Skeletal muscle satellite cell (primary cell): ENCODE data around the gene CXXC5.

Experiments used
- H3K27me3 ChIP-seq: 2 replicates; pipeline ENCODE4 v1.7.0; 2013; ENCODE audit warnings: low read length; ENCODE audit not compliant: control insufficient read depth, insufficient read depth
- H3K36me3 ChIP-seq: 2 replicates; pipeline ENCODE4 v1.7.0; 2013; ENCODE audit warnings: mild to moderate bottlenecking, control low read depth, low read length; ENCODE audit not compliant: insufficient read depth
- H3K4me1 ChIP-seq: 2 replicates; pipeline ENCODE4 v1.7.0; 2013; ENCODE audit warnings: low read length; ENCODE audit not compliant: control insufficient read depth, insufficient read depth
- H3K4me2 ChIP-seq: 2 replicates; pipeline ENCODE4 v1.7.0; 2013; ENCODE audit warnings: mild to moderate bottlenecking, low read length
- H3K4me3 ChIP-seq: 2 replicates; pipeline ENCODE4 v1.7.0; 2013; ENCODE audit warnings: low read length
- H3K9ac ChIP-seq: 2 replicates; pipeline ENCODE4 v1.7.0; 2013; ENCODE audit warnings: mild to moderate bottlenecking, low read depth, low read length, moderate library complexity
- H3K9me3 ChIP-seq: replicated peaks from 2 replicates; pipeline ENCODE4 v1.7.0; 2013; ENCODE audit warnings: mild to moderate bottlenecking, control low read depth, low read length

CXXC5 gene

DNA sequence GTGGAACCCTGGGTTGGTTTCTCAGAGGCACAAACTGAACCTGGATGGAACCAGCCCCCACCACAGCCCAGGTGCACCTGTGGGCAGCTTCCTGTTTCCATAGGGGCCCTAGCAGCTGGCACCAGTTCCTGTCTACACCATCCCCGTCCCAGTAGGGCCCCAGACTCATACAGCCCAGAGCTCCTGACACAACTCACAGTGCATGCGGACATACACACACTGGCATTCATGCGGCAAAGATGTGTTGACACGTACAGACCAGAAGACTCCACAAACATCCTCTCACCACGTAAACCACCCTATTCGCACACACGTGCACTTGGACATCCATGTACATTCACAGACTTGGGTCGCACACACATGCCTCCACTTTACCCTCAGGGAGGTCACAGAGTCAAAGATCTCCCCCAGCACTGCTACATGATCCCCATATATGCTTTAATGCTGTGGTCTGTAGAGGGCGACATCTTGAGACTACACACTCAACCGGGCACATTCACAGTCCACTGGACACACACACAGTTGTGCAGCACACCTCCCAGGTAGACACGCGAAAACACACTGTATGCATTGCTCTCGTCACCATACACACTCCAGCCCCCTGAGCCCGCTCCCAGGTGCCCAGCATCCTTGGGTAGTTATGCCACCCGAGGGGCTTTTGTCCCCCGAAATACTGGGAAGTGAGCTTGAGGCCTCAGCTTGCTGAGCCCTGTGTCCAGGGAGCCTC, 22.4 kb downstream of the CXXC5 start:
- Histone ChIP-seq H3K4me2 (peak overlapping the region; percentile 89), H3K4me1 (peaks cover 89% of the 10 kb centered on the region), H3K4me3 (peak overlapping the region; percentile 53)

DNA sequence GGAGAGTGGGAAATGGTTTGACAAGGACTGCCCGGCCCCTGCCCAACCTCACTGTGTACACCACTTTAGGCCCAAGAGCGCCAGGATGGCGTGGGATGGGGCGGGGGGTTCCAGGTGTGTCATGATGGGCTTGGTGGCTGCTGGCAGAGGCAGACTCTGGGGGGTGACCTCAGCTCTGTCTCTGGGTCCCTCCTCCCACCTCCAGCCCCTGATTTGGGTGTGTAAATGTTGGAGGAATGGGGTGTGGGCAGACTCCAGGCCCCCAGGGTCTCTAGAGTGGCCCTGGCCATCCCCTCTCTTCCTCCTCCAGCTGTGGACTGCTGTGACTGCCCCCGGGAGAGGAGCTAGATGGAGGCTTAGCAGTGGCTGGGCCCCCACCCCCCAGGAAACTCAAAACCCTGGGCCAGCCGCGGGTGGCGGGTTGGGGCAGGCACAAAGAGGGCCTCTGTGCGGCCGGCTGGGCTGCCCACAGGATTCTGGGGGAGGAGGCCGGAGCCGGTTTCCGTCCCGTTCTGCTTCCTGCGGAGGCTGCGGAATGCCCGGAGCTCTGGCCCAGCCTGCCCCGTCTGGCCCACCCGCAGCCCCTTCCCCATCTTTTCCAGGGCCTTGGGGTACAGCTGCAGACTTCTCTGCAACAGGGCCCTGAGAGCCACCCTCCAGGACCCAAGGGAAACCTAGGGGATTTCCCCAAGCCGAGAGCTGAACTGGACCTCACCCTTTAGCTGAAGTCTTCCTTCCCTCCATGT, 23.1 kb downstream of the CXXC5 start:
- Histone ChIP-seq H3K9ac (peak overlapping the region; percentile 67), H3K36me3 (peaks cover 24% of the 10 kb centered on the region), H3K4me3 (peak overlapping the region; percentile 53), H3K4me2 (peak overlapping the region; percentile 89), H3K4me1 (peaks cover 84% of the 10 kb centered on the region), H3K27me3 (no peaks in the 10 kb centered on the region), H3K9me3 (no peaks in the 10 kb centered on the region)

More for the DNA sequence above, 22.4 kb downstream of the CXXC5 start:
- no peaks in the 10 kb centered on the region for H3K9me3 ChIP-seq
- no peaks in the 10 kb centered on the region for H3K27me3 ChIP-seq
- peak overlapping the region; percentile 78 for H3K9ac ChIP-seq
- peaks cover 24% of the 10 kb centered on the region for H3K36me3 ChIP-seq

DNA sequence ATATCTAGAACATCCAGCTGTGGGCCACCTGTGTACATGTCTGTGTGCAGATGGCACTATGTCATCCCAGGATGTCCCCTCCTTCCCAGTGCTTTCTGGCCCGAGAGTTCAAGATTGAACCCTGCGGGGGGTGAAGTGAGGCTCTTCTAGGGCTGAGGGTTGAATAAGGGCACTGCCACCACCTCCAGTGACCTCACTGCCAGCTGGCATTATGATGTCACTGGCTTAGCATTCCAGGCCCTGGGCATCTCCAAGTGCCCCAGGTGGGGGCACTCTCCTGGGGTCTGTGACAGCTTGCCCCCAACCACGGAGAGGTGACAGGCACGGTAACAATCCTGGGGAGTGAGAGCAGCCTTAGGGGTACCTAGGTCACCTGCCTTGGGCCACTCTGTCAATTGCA, 27.1 kb downstream of the CXXC5 start:
- H3K4me1 ChIP-seq = peaks cover 83% of the 10 kb centered on the region
- H3K36me3 ChIP-seq = peaks cover 31% of the 10 kb centered on the region
- H3K9me3 ChIP-seq = no peaks in the 10 kb centered on the region
- H3K27me3 ChIP-seq = no peaks in the 10 kb centered on the region
- no peak overlapping the region for H3K9ac ChIP-seq
- H3K4me2 ChIP-seq = no peak overlapping the region
- H3K4me3 ChIP-seq = no peak overlapping the region

DNA sequence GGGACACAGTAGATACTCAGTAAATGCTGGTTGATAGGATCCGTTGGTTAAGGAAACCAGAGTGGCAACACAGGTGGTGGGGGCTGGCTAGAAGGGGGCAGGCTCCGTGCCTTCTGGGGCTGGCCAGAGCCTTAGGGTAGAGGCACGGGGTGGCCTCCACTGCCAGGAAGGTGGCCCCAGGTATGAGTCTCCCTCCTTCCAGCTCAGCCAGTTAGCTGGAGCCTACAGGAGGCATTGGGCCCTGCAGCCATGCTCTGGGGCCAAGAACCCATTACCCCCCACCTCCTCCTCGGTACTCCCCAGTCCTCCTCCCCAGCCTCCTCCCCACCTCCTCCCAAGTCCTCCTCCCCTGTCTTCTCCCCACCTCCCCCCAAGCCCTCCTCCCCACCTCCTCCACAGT, 27.7 kb downstream of the CXXC5 start:
- no peaks in the 10 kb centered on the region for H3K9me3 ChIP-seq
- peaks cover 31% of the 10 kb centered on the region for H3K36me3 ChIP-seq
- H3K4me2 ChIP-seq = no peak overlapping the region
- H3K4me1 ChIP-seq = peaks cover 78% of the 10 kb centered on the region
- no peaks in the 10 kb centered on the region for H3K27me3 ChIP-seq
- no peak overlapping the region for H3K4me3 ChIP-seq
- no peak overlapping the region for H3K9ac ChIP-seq

DNA sequence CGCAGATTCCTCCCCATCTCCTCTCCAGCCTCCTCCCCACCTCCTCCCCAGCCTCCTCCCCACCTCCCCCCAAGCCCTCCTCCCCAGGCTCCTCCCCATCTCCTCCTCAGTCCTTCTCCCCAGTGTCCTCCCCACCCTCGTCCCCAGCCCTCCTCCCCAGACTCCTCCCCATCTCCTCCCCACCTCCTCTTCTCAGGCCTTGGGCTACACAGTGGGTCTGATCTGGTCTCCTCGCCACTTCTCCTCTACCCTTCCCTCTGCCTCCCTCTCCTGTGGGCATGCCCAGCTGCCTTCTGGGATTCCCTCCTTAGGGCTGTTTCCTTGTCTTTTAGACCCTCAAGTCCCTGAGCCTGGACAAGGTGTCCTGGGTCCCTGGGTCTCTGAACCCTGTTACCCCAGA, 28.3 kb downstream of the CXXC5 start:
- peaks cover 33% of the 10 kb centered on the region for H3K36me3 ChIP-seq
- H3K4me1 ChIP-seq = peaks cover 72% of the 10 kb centered on the region
- no peak overlapping the region for H3K4me2 ChIP-seq
- H3K9me3 ChIP-seq = no peaks in the 10 kb centered on the region
- H3K4me3 ChIP-seq = no peak overlapping the region
- H3K9ac ChIP-seq = no peak overlapping the region
- no peaks in the 10 kb centered on the region for H3K27me3 ChIP-seq

DNA sequence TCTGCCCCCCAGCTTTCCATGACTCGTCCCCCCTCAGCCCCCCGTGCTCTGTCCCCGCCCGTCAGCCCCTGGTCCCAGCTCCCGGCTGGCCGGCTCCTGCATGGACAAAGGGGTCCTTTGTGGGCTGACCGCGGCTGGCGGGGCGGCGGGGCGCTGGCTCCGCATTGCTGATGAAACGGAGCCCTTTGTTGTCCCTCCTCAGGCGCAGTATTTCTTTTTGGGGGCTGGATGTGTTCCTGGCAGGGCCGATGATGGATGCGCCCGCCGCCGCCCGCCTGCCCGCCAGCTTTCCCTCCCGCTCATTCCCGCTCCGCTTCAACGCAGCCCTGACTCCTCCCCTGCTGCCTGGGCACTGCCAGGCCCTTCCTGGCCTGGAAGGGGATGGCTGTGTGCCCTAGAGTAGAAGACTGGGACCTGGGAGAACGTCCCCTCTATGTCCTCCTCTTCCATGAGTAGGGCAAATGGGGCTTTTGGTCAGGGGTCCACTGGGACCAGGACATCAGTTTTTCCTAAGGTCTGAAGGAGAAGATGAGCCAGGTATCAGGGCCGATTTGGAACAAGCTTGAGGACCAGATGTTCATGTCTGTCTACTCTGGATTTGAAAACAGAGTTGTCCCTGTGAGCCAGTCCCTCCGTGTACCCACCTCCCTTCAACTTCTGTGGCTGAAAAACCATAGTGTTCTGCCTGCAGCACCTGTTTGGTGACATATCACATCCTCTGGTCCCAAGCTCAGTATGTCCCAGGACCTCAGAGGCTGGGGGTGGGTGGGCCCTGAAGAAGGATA, 29.0 kb downstream of the CXXC5 start:
- peaks cover 66% of the 10 kb centered on the region for H3K4me1 ChIP-seq
- H3K9ac ChIP-seq = no peak overlapping the region
- no peak overlapping the region for H3K4me3 ChIP-seq
- H3K4me2 ChIP-seq = peak overlapping the region; percentile 38
- no peaks in the 10 kb centered on the region for H3K9me3 ChIP-seq
- H3K27me3 ChIP-seq = no peaks in the 10 kb centered on the region
- H3K36me3 ChIP-seq = peaks cover 39% of the 10 kb centered on the region

DNA sequence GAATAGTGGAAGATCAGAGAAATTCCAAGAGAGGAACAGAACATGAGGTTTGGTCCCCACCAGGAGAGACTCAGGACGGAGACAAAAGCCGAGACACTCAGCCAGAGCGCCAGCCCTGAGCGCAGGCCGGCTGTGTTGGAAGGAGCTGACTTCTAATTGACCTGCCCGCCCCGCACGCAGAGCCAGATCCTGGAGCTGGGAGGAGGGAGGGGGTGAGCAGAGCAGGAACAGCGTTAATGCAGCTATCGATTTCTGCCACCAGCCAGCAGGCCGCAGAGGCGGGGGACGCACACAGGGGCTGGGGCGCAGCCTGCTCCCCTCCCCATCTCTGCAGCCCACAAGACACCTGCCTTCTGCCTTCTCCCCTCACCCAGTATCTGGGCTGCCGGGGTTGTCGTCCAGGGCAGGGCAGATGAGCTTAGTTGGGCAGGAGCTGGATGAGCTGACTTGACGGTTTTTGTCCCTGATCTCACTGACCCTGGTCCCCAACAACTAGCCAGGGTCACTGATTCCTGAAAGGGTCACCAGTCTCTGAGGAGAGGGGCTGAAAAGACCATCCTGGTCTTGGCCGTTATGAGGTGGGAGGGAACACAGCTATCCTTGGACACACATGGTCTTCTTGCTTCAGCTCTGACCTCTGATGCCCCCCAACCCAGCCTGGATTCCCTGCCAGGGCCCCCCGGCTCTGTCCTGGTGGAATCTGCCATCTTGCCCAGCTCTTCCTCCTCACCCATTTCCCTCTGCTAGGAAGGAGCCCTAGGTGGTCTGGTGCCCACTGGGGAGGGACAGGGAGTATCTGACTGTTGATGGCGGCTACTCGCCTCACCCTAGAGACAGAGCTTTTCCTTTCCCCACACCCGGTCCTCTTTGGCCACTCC, 29.8 kb downstream of the CXXC5 start:
- Histone ChIP-seq H3K27me3 (no peaks in the 10 kb centered on the region), H3K9me3 (no peaks in the 10 kb centered on the region), H3K4me3 (no peak overlapping the region), H3K9ac (peak overlapping the region; percentile 3), H3K4me1 (peaks cover 59% of the 10 kb centered on the region), H3K36me3 (peaks cover 44% of the 10 kb centered on the region), H3K4me2 (peak overlapping the region; percentile 38)

DNA sequence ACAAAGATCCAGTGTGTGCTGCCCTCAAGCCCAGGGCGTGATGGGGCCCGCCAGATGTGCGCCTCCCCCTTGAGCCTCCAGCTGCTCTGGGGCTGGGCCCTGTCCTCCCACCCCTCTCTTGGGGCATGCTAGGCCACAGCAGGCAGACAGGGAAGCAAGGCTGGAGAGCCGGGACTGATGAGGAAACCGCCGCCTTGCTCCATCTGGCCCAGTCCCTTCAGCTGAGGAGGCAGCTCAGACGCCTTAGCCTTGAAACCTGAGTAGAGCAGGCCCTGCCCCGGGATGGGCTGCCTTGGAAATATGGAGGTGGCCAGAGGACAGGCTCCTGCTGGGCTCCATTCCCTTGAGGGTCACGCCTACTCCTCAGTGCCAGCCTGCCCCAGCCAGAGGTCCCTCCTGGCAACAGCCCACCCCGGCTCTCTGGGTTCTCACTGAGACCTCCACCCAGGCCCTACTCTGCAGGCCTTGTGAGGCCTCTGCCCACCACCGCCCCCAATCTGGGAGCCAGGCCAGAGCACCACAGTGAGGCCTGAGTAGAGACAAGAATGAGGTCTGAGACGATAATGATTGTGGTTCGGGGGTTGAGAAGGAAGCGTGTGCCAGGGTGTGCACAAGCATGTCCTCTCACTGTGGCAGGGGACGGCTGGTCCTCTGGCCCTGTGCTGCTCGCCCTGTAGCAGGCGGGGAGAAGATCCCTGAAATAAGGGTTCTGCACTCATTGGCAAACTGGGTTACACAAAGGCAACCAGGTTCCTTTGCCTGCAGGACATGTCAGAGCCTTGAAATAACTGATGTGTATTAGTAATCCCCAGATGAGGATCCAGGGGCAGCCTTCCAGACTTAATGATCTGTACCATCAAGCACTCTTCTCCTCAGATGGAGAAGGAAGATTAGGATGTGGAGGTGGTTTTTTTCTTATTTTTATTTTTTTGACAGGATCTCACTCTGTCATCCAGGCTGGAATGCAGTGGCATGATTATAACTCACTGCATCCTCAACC, 30.9 kb downstream of the CXXC5 start:
- H3K4me1 ChIP-seq = peaks cover 57% of the 10 kb centered on the region

DNA sequence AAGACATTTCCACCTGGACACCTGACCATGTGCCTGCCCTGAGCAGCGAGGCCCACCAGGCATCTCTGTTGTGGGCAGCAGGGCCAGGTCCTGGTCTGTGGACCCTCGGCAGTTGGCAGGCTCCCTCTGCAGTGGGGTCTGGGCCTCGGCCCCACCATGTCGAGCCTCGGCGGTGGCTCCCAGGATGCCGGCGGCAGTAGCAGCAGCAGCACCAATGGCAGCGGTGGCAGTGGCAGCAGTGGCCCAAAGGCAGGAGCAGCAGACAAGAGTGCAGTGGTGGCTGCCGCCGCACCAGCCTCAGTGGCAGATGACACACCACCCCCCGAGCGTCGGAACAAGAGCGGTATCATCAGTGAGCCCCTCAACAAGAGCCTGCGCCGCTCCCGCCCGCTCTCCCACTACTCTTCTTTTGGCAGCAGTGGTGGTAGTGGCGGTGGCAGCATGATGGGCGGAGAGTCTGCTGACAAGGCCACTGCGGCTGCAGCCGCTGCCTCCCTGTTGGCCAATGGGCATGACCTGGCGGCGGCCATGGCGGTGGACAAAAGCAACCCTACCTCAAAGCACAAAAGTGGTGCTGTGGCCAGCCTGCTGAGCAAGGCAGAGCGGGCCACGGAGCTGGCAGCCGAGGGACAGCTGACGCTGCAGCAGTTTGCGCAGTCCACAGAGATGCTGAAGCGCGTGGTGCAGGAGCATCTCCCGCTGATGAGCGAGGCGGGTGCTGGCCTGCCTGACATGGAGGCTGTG, 32.4 kb downstream of the CXXC5 start:
- H3K9ac ChIP-seq = no peak overlapping the region
- H3K36me3 ChIP-seq = peaks cover 61% of the 10 kb centered on the region
- H3K4me2 ChIP-seq = no peak overlapping the region
- no peaks in the 10 kb centered on the region for H3K9me3 ChIP-seq
- no peak overlapping the region for H3K4me3 ChIP-seq
- H3K27me3 ChIP-seq = no peaks in the 10 kb centered on the region
- peaks cover 58% of the 10 kb centered on the region for H3K4me1 ChIP-seq

More for the DNA sequence above, 30.9 kb downstream of the CXXC5 start:
- no peak overlapping the region for H3K4me3 ChIP-seq
- peak overlapping the region; percentile 48 for H3K9ac ChIP-seq
- H3K4me2 ChIP-seq = peak overlapping the region; percentile 27
- no peaks in the 10 kb centered on the region for H3K9me3 ChIP-seq
- peaks cover 55% of the 10 kb centered on the region for H3K36me3 ChIP-seq
- no peaks in the 10 kb centered on the region for H3K27me3 ChIP-seq
